CD8-positive, alpha-beta memory T cell (primary cell): ENCODE measurements around the gene ITPRID2. TPM values are rescaled to one million over a fixed set of nuclear protein-coding genes. Genes with fewer than 3 reads are reported as not detected.

Experiments used
- CTCF ChIA-PET: fragments of 350-600 bp; sonication (Branson Sonifier 250); formaldehyde crosslinking; loops from one replicate; lab custom pipeline; 2021; ENCODE audit warnings: antibody characterized with exemption; lab: Charles Lee
- POLR2A ChIA-PET: fragments of 350-600 bp; sonication (Branson Sonifier 250); formaldehyde crosslinking; loops from one replicate; lab custom pipeline; 2021; ENCODE audit warnings: antibody characterized with exemption; lab: Charles Lee
- DNase-seq, 5 donors: peaks; one replicate each; pipeline versions ENCODE4 v3.0.0 to v3.0.0-alpha.2; 2020 to 2022; ENCODE audit warnings: mixed read lengths in 1 of 5
- H3K27ac ChIP-seq: one replicate; pipeline ENCODE4 v1.7.0; 2013; ENCODE audit warnings: low read depth, mild to moderate bottlenecking, low read length, moderate library complexity
- H3K27me3 ChIP-seq: 2 replicates; pipeline ENCODE4 v1.7.0; 2013; ENCODE audit warnings: low read length, mild to moderate bottlenecking; ENCODE audit not compliant: insufficient read depth, poor library complexity, severe bottlenecking
- H3K36me3 ChIP-seq: 2 replicates; pipeline ENCODE4 v1.7.0; 2013; ENCODE audit warnings: mild to moderate bottlenecking, low read length, moderate library complexity; ENCODE audit not compliant: insufficient read depth
- H3K4me1 ChIP-seq: 2 replicates; pipeline ENCODE4 v1.7.0; 2013; ENCODE audit warnings: mild to moderate bottlenecking, low read length, moderate library complexity; ENCODE audit not compliant: insufficient read depth
- H3K4me3 ChIP-seq: 2 replicates; pipeline ENCODE4 v1.7.0; 2013; ENCODE audit warnings: mild to moderate bottlenecking, low read length
- H3K9me3 ChIP-seq: 2 replicates; pipeline ENCODE4 v1.7.0; 2013; ENCODE audit warnings: mild to moderate bottlenecking, low read length
- H3K27ac Mint-ChIP-seq, 8 donors: one replicate each; pipeline ENCODE4 v1.8.0; 2020 to 2021; ENCODE audit warnings: mixed read lengths in 8 of 8, mild to moderate bottlenecking in 6 of 8, inconsistent platforms in 3 of 8, moderate library complexity in 3 of 8
- H3K27me3 Mint-ChIP-seq, 2 donors: one replicate each; pipeline ENCODE4 v1.8.0; 2020 to 2021; ENCODE audit warnings: mixed read lengths in 2 of 2, mild to moderate bottlenecking in 1 of 2, moderate library complexity in 1 of 2
- H3K36me3 Mint-ChIP-seq, 3 donors: one replicate each; pipeline ENCODE4 v1.8.0; 2020 to 2021; ENCODE audit warnings: mixed read lengths in 3 of 3, inconsistent platforms in 1 of 3, mild to moderate bottlenecking in 1 of 3
- H3K4me1 Mint-ChIP-seq, 3 donors: one replicate each; pipeline ENCODE4 v1.8.0; 2020 to 2021; ENCODE audit warnings: mixed read lengths in 3 of 3, inconsistent platforms in 1 of 3, mild to moderate bottlenecking in 1 of 3
- H3K4me3 Mint-ChIP-seq, 7 donors: one replicate each; pipeline ENCODE4 v1.8.0; 2020 to 2021; ENCODE audit warnings: mixed read lengths in 7 of 7, mild to moderate bottlenecking in 6 of 7, moderate library complexity in 4 of 7, inconsistent platforms in 2 of 7
- H3K9me3 Mint-ChIP-seq, 5 donors: one replicate each; pipeline ENCODE4 v1.8.0; 2020 to 2022; ENCODE audit warnings: mixed read lengths in 5 of 5, mild to moderate bottlenecking in 3 of 5, moderate library complexity in 2 of 5, inconsistent platforms in 1 of 5
- polyA plus RNA-seq: library from polyadenylated mRNA; unstranded; fragments of 300-500 nt; fragmentation: Illumina TruSeq; gene quantifications from one replicate; pipeline ENCODE4 v1.2.3, GENCODE V29; 2021
- total RNA-seq, 2 experiments: library from RNA; stranded (reverse); gene quantifications; one replicate each; pipeline ENCODE4 v1.2.3, GENCODE V29; 2021

The ITPRID2 gene
- total and polyA plus RNA-seq, 3 experiments from 2014 or later: 3.4 to 58.4 (median 51.8) TPM

GRCh38 chr2:181907635-181908034, 16.1 kb downstream of the ITPRID2 start:
- Mint-ChIP-seq H3K4me3 (no peak overlapping the region), H3K4me1 (peaks cover 5 to 29% (median 16%) of the 10 kb centered on the region in 3 donors), H3K36me3 (peaks cover 5 to 47% (median 9%) of the 10 kb centered on the region in 3 donors), H3K27me3 (no peaks in the 10 kb centered on the region), H3K27ac (no peak overlapping the region), H3K9me3 (no peaks in the 10 kb centered on the region)
- Histone ChIP-seq H3K27ac (no peak overlapping the region), H3K27me3 (no peaks in the 10 kb centered on the region), H3K4me3 (no peak overlapping the region), H3K36me3 (no peaks in the 10 kb centered on the region), H3K9me3 (no peaks in the 10 kb centered on the region), H3K4me1 (no peaks in the 10 kb centered on the region)
- no peak for DNase-seq
- POLR2A ChIA-PET: no interaction called here
- CTCF ChIA-PET: no interaction called here

GRCh38 chr2:181910028-181910831, 18.7 kb downstream of the ITPRID2 start:
- POLR2A ChIA-PET: no interaction called here
- peaks cover 5 to 16% (median 7%) of the 10 kb centered on the region in 3 donors for H3K4me1 Mint-ChIP-seq
- Histone ChIP-seq H3K36me3 (peaks cover 7% of the 10 kb centered on the region), H3K4me1 (no peaks in the 10 kb centered on the region), H3K27me3 (no peaks in the 10 kb centered on the region), H3K27ac (no peak overlapping the region), H3K9me3 (no peaks in the 10 kb centered on the region), H3K4me3 (no peak overlapping the region)
- H3K27me3 Mint-ChIP-seq: no peaks in the 10 kb centered on the region
- CTCF ChIA-PET: no interaction called here
- H3K9me3 Mint-ChIP-seq: no peaks in the 10 kb centered on the region
- no peak for DNase-seq
- no peak overlapping the region for H3K27ac Mint-ChIP-seq
- no peak overlapping the region for H3K4me3 Mint-ChIP-seq
- H3K36me3 Mint-ChIP-seq: peaks cover 14 to 52% (median 17%) of the 10 kb centered on the region in 3 donors

- Histone ChIP-seq H3K4me3 (no peak overlapping the region), H3K4me1 (no peaks in the 10 kb centered on the region), H3K27ac (no peak overlapping the region), H3K36me3 (peaks cover 7% of the 10 kb centered on the region), H3K27me3 (no peaks in the 10 kb centered on the region), H3K9me3 (no peaks in the 10 kb centered on the region)
- ChIA-PET POLR2A (no interaction called here), CTCF (no interaction called here)
- H3K27ac Mint-ChIP-seq: no peak overlapping the region
- no peak overlapping the region for H3K4me3 Mint-ChIP-seq
- no peaks in the 10 kb centered on the region for H3K9me3 Mint-ChIP-seq
- H3K4me1 Mint-ChIP-seq: peaks cover 3 to 10% (median 7%) of the 10 kb centered on the region in 3 donors
- H3K27me3 Mint-ChIP-seq: no peaks in the 10 kb centered on the region
- peaks cover 10 to 62% (median 27%) of the 10 kb centered on the region in 3 donors for H3K36me3 Mint-ChIP-seq
- DNase-seq: no peak
These were observed 20.3 kb downstream of the ITPRID2 start for GRCh38 chr2:181911830-181912229.

GRCh38 chr2:181915102-181915501, 23.6 kb downstream of the ITPRID2 start:
- no peaks in the 10 kb centered on the region for H3K27me3 Mint-ChIP-seq
- Histone ChIP-seq H3K27ac (no peak overlapping the region), H3K4me3 (no peak overlapping the region), H3K36me3 (peaks cover 7% of the 10 kb centered on the region), H3K27me3 (no peaks in the 10 kb centered on the region), H3K4me1 (no peaks in the 10 kb centered on the region), H3K9me3 (no peaks in the 10 kb centered on the region)
- DNase-seq: no peak
- peaks cover 10 to 77% (median 33%) of the 10 kb centered on the region in 3 donors for H3K36me3 Mint-ChIP-seq
- CTCF ChIA-PET: no interaction called here
- H3K9me3 Mint-ChIP-seq: no peaks in the 10 kb centered on the region
- H3K27ac Mint-ChIP-seq: peak overlapping the region in 2 of 8 donors; percentile 13 to 15
- H3K4me1 Mint-ChIP-seq: peaks cover 0 to 6% (median 0%) of the 10 kb centered on the region in 3 donors
- POLR2A ChIA-PET: no interaction called here
- no peak overlapping the region for H3K4me3 Mint-ChIP-seq

GRCh38 chr2:181916726-181917718, 25.5 kb downstream of the ITPRID2 start:
- Mint-ChIP-seq H3K27me3 (no peaks in the 10 kb centered on the region), H3K4me1 (peaks cover 0 to 1% (median 0%) of the 10 kb centered on the region in 3 donors), H3K9me3 (no peaks in the 10 kb centered on the region), H3K27ac (peak overlapping the region in 3 of 8 donors; percentile 2 to 39 (median 31)), H3K36me3 (peaks cover 11 to 68% (median 30%) of the 10 kb centered on the region in 3 donors), H3K4me3 (no peak overlapping the region)
- ChIA-PET CTCF (no interaction called here), POLR2A (no interaction called here)
- no peaks in the 10 kb centered on the region for H3K27me3 ChIP-seq
- H3K36me3 ChIP-seq: peaks cover 7% of the 10 kb centered on the region
- H3K27ac ChIP-seq: no peak overlapping the region
- H3K9me3 ChIP-seq: no peaks in the 10 kb centered on the region
- H3K4me3 ChIP-seq: no peak overlapping the region
- no peaks in the 10 kb centered on the region for H3K4me1 ChIP-seq
- no peak for DNase-seq

- ChIA-PET POLR2A (no interaction called here), CTCF (no interaction called here)
- DNase-seq: no peak
- Histone ChIP-seq H3K4me3 (no peak overlapping the region), H3K9me3 (no peaks in the 10 kb centered on the region), H3K4me1 (no peaks in the 10 kb centered on the region), H3K36me3 (peaks cover 7% of the 10 kb centered on the region), H3K27me3 (no peaks in the 10 kb centered on the region), H3K27ac (no peak overlapping the region)
- Mint-ChIP-seq H3K4me3 (no peak overlapping the region), H3K9me3 (no peaks in the 10 kb centered on the region), H3K4me1 (peaks cover 0 to 4% (median 2%) of the 10 kb centered on the region in 3 donors), H3K36me3 (peaks cover 16 to 75% (median 36%) of the 10 kb centered on the region in 3 donors), H3K27ac (no peak overlapping the region), H3K27me3 (no peaks in the 10 kb centered on the region)
These were observed 26.7 kb downstream of the ITPRID2 start for GRCh38 chr2:181918188-181918587.

GRCh38 chr2:181923121-181923520, 31.6 kb downstream of the ITPRID2 start:
- Mint-ChIP-seq H3K9me3 (no peaks in the 10 kb centered on the region), H3K27ac (no peak overlapping the region)
- POLR2A ChIA-PET: no interaction called here

More at GRCh38 chr2:181923121-181923520, 31.6 kb downstream of the ITPRID2 start:
- H3K27me3 Mint-ChIP-seq: no peaks in the 10 kb centered on the region
- Histone ChIP-seq H3K4me1 (no peaks in the 10 kb centered on the region), H3K4me3 (no peak overlapping the region), H3K27me3 (no peaks in the 10 kb centered on the region), H3K9me3 (no peaks in the 10 kb centered on the region), H3K27ac (no peak overlapping the region), H3K36me3 (no peaks in the 10 kb centered on the region)
- CTCF ChIA-PET: no interaction called here
- no peak overlapping the region for H3K4me3 Mint-ChIP-seq
- H3K36me3 Mint-ChIP-seq: peaks cover 16 to 58% (median 28%) of the 10 kb centered on the region in 3 donors
- peaks cover 6 to 13% (median 9%) of the 10 kb centered on the region in 3 donors for H3K4me1 Mint-ChIP-seq
- no peak for DNase-seq
